NCI-H2196 treated with DMSO at 0.1 percent for 48 hours (cell line): Measurements from ENCODE around the gene ZSCAN1.
"Not testable (repeated sequence)": the region's sequence is repeated elsewhere in the genome, so short reads cannot be mapped to it uniquely, and the experiment has no call there.

Experiments used
- DNase-seq: peaks from one replicate; lab custom pipeline; 2025; ENCODE audit not compliant: unreplicated experiment; lab: John Stamatoyannopoulos, UW

Gene ZSCAN1, protein sequence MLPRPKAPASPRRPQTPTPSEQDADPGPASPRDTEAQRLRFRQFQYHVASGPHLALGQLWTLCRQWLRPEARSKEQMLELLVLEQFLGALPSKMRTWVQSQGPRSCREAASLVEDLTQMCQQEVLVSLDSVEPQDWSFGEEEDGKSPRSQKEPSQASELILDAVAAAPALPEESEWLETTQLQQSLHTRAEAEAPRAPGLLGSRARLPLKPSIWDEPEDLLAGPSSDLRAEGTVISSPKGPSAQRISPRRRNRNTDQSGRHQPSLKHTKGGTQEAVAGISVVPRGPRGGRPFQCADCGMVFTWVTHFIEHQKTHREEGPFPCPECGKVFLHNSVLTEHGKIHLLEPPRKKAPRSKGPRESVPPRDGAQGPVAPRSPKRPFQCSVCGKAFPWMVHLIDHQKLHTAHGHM

DNA sequence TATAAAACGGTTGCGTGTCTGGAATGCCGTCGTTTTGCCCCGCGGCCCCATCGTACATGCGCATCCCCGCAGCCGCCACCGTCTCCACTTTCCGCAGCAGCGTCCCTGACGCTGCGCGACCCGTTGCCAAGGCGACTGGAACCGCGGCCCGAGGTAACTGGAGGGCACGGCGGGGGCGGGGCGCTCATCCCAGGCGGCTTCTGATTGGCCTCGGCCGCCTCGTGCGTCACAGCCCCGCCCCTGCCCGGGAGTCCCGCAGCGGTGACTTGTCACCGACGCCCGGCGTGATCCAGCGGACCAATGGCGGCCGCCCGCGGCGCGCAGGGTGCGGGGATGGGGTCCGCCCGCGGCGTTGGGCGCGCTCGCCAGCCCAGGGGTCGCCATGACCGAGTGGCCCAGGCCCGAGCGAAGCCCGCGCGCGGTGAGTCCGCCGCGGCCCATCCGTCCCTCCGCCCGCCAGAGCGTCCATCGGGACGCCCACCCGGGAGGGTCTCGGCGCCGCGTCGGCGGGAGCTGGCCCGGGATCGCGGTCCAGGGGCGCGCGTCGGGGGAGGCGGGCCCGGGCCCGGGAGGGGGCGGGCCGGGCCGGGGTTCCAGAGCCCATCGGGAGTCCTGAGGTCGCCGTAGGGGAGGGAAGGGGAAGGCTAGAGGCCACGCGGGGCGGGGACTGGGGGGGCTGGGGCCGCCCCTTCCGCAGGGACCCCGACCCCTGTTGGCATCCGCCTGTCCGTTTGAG lies at the start of gene ZSCAN1:
ZSCAN1 (plus strand) TSS at position 285 of the 736 bp plus-strand sequence. CDS start 3,812 bp downstream, outside the sequence.
- no peak for DNase-seq

DNA sequence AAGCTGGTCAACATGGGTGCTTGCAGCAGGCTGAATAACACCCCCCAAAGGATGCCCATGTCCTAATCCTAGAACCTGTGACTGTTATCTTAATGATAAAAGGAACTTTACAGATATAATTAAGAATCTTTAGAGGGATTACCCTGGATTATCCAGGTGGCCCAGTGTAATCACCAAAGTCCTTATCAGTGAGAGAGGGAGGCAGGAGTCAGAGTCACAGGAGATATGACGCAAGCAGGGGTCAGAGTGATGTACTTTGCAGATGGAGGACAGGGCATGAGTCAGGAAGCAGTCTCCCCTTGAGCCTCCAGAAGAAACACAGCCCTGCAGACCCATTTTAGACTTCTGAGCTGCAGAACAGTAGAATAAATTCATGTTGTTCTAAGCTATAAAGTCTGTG lies 41.0 kb upstream of the ZSCAN1 start:
- DNase-seq, result no peak

DNA sequence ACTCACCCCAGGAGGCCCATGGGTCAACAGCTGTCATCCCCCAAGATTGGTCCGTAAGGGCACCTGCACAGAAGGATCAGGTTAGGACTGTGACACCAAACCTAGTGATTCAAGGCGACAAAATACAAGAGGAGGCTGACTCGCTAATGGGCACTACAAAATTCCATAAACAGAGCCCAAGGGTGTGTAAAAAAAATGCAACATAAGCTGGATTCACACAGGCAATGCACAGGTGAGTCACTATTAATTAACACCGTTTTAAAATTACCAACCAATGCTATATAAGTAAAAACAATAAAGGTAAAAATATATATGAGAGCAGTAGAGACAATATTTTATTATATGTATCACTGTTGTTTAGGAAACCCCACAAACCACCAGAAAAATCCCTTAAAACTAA lies 33.1 kb upstream of the ZSCAN1 start:
- DNase-seq, result no peak

DNA sequence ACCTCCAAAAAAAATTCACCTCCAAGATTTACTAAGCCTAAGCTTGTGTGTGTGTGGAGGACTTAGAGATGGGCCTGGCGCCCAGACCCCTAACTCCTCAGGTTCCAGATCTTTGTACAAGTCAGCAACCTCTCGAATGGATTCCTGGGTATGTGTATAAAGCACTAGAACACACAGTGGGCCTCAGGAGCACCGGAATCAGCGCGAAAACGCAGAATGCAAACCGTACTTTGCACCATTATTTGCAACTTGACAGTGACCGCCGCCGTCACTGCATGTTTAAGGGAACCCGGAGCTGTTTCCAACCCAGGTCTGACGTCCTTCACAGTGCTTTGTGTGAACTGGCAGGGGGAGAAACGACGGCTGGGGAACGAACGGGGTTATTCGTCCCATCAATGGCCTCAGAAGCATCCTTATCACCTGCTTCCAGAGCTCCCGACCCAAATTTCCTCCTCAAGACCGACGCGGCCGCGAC lies 31.9 kb upstream of the ZSCAN1 start:
- DNase-seq, result no peak

DNA sequence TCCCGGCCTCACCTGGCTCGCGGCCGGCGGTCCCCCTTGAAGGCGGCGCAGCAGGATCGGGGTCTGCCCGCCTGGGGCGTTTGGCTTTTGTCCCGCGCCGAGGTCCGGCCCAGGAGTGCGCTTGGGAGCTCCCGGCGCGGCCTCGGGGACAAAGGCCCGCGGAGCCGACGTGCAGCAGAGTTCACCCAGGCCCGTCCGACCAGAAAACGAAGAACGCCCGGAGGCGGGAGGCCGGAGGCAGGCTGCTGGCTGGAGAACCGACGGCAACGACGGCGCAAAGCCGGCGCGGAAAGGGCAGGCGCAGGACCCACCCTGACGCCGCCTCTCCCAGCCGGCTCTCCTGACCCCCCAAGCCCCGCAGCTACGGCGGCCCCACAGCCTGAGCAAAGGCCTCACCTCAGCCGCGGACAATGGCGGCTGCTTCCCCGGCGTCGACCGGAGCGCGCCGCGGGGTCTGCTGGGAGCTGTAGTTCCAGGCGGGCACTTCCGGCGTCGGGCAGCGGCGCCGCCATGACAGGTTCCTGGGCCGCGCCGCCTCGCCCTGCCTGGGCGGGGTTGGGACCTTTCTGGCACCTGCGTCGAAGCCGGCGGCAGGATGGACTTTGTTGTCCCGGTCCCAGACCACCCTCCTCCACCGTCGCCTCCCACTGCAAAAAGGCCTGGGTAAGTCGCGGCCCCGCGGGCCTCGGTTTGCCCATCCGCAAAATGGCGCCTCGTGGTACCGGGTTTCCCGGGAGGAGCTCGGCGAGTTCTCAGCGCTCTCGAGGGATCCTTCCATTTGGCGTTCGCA lies 31.2 kb upstream of the ZSCAN1 start, which contains the start of gene ZNF606:
ZNF606 (minus strand) TSS at position 437 of the 790 bp plus-strand sequence. CDS start 1,501 bp downstream, outside the sequence.
- peak; percentile 65 for DNase-seq

DNA sequence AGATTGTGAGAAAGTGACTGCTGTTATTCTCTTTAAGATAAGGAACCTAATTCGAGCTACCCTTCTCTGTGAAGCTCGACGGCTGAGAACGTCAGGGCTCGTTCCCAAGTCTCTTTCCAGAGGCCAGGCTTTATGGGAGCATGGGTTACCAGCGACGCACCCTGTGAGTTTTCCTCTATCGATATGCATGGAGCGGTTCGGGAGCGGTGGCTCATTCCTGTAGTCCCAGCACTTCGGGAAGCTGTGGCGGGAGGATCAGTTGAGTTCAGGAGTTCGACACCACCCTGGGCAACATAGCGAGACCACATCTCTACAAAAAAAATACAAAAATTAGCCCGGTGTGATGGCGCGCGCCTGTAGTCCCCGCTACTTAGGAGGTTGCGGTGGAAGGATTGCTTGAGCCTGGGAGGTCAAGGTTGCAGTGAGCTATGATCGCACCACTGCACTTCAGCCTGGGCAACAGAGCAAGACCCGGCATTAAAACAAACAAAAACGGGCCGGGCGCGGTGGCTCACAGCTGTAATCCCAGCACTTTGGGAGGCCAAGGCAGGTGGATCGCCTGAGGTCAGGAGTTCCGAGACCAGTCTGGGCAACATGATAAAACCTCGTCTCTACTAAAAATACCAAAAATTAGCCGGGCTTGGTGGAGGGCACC lies 30.5 kb upstream of the ZSCAN1 start:
- DNase-seq, result no peak

DNA sequence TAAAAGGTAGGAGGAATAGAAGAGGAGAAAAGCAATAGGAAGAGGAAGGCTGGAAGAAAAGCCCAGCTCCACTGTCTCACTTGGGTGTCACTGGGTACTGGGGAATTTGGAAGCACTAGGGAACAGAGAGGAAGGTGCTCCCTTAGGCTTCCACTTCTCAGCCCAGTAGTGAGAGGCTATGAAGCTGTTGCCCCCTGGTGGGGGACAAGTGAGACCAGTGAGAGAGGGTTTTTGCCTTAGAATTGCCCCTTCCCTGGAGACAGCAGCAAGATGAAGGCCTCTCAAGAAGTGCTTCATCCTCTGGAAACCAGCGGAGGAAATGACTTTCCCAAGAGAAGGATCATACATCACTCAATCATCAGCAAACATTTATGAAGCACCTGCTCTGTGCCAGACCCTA lies 26.5 kb upstream of the ZSCAN1 start:
- DNase-seq, result no peak

DNA sequence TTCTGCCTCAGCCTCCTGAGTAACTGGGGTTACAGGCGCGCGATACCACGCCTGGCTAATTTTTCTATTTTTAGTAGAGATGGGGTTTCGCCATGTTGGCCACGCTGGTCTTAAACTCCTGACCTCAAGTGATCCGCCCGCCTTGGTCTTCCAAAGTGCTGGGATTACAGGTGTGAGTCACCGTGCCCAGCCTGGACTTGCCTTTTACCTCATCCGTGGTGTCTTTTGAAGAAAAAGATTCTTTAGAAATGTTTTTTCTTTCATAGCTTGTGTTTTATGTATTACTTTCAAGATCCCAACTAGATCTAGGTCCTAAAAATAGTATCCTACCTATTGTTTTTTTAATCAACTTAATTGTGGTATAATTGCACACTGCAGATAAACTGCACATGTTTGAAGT lies 24.9 kb upstream of the ZSCAN1 start:
- not testable (repeated sequence) for DNase-seq

DNA sequence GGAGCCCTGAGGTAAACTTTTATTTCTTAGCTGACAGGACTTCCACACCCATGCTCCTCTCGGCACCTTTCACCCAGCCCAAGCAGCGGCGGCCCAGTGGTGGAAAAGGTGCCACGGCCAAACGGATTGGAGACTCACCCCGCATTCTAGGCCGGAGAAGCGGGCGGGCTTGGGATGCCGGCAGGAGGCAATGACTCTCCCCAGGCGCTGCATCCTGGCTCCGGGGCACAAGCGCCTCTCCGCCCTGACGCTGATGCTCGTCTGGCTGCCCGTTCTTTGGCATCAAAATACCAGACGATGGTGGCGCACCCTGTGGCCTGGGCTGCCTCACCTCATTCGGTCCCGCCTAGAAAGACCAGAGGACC lies 24.5 kb upstream of the ZSCAN1 start:
- no peak for DNase-seq

DNA sequence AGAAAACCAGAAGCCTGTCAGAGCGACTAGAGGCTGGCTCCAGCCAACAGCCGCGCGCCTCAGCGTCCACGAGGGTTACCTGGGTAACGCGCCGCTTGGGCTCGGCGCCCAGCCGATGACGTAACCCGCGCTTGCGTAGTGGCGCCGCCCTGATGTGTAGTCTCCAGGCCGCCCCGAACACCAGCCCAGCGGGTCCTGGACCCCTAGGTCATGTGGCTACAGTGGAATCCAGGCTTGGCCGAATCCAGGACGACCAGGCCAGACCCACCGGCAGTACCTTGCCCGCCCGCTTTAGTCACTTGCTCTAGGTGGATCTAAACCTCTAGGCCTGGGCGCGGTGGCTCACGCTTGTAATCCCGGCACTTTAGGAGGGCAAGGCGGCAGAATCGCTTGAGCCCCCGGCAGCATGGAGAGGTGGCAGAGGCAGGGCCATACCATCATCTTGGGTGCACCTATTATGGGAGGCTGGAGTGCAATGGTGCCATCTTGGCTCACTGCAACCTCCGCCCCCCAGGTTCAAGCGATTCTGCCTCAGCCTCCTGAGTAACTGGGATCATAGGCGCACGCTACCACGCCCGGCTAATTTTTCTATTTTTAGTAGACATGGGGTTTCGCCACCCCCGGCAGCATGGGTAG lies 24.0 kb upstream of the ZSCAN1 start:
- peak; percentile 62 for DNase-seq

DNA sequence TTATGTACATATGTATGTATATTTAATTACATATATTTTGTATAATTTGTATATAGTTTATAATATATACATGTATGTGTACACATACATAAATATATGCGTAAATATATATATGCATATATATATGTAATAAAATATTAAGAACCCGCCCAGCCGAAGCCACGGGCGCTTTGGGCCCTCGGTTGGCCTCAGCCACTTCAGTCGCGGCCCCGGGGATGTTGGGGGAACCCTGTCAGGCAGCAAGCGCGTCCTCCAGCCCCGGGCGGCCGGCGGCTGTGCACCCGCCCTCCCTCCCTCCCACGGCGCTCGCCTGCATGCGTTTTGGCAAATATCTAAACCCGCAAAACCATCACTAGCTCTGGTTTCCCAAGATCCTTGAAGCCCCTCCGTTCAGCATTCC lies 23.3 kb upstream of the ZSCAN1 start:
- no peak for DNase-seq

DNA sequence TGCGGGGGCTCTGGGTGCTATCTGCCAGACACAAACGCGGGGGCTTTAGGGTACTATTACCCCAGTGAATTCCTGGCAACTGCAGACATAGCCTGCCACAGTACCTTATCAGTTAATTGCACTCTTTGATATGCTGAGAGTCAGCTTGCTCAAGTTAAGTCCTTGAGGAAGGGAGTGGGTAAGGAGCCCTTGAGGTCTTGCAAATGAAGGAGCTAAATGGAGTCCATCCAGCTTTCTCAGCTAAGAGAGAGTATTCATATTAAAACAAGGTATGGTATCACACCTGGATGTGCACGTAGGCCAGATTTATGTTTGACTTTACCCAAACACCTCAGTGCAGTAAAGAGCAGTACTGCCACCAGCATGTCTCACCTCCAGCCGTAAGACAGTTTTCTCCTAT lies 19.7 kb upstream of the ZSCAN1 start:
- DNase-seq, result no peak

DNA sequence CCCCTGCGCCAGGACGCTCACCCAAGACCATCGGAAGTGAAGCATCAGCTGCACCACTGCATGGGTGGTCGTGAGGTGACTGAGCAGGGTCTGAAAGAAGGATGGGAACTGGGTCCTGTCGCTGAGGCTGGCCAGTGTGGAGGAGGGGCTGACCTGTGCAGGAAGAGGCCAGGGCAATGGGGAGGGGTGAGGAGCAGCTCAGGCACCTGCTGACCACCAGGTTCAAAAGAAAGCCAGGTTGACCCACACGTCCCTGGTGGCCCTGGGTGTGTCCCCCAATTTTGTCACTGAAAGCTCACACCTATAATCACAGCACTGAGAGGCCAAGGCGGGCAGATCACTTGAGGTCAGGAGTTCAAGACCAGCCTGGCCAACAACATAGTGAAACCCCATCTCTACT lies 13.7 kb upstream of the ZSCAN1 start:
- no peak for DNase-seq

DNA sequence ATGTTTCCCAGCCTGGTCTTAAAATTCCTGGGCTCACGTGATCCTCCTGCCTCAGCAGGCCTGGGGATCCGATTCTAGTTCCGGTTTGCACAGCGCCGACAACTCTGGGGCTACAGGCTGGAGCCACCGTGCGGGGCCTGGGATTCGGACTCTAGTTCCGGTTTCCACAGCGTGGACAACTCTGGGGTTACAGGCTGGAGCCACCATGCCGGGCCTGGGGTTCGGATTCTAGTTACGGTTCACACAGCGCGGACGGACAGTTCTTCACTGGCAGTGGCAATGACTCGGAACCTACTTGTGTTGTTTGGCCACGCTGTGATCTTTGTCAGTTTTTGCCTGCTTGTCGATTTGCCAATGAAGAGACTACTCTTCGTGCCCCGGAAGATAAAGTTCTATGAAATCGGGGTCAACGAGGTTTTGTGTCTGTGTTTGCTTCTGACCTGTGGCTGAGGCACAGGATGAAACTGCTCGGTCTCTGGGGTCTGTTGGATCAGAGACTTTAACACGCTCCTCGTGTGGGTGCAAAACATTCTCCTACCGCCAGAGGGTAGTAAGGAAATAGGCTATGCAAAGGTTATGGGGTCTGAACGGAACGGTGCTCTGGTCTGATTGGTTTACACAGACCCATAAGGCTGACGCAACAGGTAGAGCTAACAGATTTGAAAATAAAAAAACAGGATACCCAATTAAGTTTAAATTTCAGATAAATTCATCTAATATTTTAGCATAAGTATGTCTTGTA lies 12.1 kb upstream of the ZSCAN1 start:
- no peak for DNase-seq

DNA sequence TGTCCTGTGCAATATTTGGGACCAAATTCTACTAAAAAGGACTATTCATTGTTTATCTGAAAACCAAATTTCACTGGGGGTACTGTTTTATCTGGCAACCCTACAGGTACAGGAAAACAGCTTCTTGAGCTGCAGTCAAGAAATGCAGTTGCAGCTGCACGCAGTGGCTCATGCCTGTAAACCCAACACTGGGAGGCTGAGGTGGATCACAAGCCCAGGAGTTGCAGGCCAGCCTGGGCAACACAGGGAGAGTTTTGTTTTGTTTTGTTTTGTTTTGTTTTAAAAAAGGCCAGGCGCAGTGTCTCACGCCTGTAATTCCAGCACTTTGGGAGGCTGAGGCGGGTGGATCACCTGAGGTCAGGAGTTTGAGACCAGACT lies 11.6 kb upstream of the ZSCAN1 start:
- DNase-seq, result no peak

DNA sequence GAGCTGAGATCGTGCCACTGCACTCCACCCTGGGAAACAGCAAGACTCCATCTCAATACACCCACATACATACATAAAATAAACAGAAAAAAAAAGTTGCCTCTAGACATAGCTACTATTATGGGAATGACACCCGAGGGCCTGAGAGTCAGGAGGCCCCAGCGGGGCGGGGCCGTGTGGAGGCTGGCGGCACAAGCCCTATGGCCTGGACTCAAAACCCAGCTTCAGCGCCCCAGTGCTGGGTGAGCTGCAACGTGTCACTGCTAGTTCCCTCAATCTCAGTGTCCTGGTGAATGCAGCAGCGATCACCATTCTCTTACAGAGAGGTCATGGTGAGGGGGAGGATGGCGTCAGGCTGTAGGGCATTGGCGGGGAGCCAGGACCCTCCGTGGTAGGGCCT lies 9.2 kb upstream of the ZSCAN1 start:
- no peak for DNase-seq

DNA sequence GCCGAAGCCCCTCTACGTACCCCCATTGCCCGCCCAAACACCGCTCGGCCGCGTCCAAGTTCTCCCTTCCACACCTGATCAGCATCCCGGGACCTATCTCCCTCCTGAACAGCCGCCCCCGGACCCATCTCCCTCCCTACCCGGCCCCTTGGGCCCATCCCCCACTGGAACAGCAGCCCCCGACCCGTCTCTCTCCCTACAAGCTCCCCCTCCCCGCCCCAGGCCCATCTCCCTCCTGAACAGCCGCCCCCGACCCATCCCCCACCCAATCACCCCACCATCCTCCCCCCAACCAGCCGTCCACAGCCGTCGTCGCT lies 610 bp downstream of the ZSCAN1 start:
- no peak for DNase-seq

DNA sequence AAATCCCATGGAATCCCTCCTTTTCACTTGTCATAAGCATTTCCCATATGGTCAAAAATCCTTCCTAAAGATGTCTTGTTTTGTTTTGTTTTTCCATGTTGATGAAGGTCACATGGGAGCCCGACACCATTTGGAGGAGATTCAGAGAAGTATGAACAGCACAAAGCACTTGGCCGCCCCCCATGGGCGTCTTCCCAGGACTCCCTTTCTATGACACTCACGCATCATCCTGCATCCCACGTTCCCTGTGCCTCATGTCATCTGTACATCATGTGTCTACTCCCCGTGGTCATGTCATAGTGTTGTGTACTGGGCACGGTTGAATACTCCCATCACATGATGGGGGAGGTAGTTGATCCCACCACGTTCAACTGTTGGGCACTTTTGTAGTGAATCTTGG lies 2.0 kb downstream of the ZSCAN1 start:
- DNase-seq, result no peak

DNA sequence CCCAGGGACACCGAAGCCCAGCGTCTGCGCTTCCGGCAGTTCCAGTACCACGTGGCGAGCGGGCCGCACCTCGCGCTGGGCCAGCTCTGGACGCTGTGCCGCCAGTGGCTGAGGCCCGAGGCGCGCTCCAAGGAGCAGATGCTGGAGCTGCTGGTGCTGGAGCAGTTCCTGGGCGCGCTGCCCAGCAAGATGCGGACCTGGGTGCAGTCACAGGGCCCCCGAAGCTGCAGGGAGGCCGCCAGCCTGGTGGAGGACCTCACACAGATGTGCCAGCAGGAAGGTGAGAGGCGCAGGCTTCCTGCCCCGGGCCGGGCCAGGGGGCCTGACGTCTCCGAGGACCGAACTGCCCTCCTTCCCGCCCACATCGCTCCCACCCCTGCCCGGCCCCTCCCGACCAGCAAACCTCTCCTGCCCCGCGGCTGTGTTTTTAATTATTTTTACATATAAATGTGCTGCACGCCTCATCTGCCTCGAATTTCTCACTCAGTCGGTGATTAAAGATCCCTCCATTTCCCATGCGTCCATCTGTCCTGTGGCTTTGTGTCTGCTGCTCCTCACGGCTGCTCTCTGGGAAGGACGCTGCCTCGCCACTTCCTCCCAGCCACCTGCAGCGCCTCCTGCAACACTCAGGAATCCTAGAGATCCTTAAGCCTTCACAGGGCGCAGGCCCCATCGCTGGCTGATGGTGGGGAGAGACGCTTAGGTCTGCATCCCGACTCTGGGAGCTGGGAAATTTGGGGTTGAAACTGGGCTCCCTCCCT lies 4.3 kb downstream of the ZSCAN1 start:
- no peak for DNase-seq
